Activated T-cell treated with anti-CD3 and anti-CD28 coated beads, Interleukin-2, amount 50 U/mL, for 24 hours (primary cell): ENCODE results near the gene C1orf159.
"Not testable (repeated sequence)": the region's sequence is repeated elsewhere in the genome, so short reads cannot be mapped to it uniquely, and the experiment has no call there.

Experiments used
- DNase-seq: peaks from one replicate; pipeline ENCODE4 v3.0.0-alpha.2; 2020
- H3K27ac Mint-ChIP-seq: 2 replicates; pipeline ENCODE4 v1.8.0; 2020; ENCODE audit warnings: mild to moderate bottlenecking, mixed read lengths
- H3K27me3 Mint-ChIP-seq: 2 replicates; pipeline ENCODE4 v1.8.0; 2020; ENCODE audit warnings: mixed read lengths
- H3K36me3 Mint-ChIP-seq: 2 replicates; pipeline ENCODE4 v1.8.0; 2020; ENCODE audit warnings: low read depth, mixed read lengths
- H3K4me1 Mint-ChIP-seq: 2 replicates; pipeline ENCODE4 v1.8.0; 2020; ENCODE audit warnings: low read depth, mixed read lengths
- H3K4me3 Mint-ChIP-seq: 2 replicates; pipeline ENCODE4 v1.8.0; 2020; ENCODE audit warnings: mild to moderate bottlenecking, moderate library complexity, mixed read lengths
- H3K9me3 Mint-ChIP-seq: 2 replicates; pipeline ENCODE4 v1.8.0; 2020; ENCODE audit warnings: mixed read lengths

The C1orf159 gene

DNA sequence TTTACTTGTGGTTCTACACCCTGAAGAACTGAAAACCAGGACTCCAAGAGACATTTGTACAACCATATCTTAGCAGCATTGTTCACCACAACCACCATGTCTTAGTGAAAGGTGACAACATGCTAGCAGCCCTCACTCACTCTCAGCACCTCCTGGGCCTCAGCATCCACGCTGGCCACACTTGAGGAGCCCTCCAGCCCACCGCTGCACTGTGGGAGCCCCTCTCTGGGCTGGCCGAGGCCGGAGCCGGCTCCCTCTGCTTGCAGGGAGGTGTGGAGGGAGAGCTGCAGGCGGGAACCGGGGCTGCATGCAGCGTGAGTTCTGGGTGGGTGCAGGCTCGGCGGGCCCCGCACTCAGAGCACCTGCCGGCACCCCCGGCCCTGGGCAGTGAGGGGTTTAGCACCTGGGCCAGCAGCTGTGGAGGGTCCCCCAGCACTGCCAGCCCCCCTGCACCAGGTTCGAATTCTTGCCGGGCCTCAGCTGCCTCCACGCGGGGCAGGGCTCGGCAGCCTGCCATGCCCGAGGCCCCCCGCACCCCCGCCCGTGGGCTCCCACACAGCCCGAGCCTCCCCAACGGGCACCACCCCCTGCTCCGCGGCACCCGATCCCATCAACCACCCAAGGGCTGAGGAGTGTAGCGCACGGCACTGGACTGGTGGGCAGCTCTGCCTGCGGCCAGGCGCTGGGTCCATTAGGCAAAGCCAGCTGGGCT, 9.2 kb downstream of the C1orf159 start:
- no peak for DNase-seq
- peaks cover 39% of the 10 kb centered on the region for H3K4me1 Mint-ChIP-seq
- peaks cover 44% of the 10 kb centered on the region for H3K36me3 Mint-ChIP-seq
- H3K27ac Mint-ChIP-seq, result no peak overlapping the region
- no peak overlapping the region for H3K4me3 Mint-ChIP-seq
- no peaks in the 10 kb centered on the region for H3K9me3 Mint-ChIP-seq
- no peaks in the 10 kb centered on the region for H3K27me3 Mint-ChIP-seq

DNA sequence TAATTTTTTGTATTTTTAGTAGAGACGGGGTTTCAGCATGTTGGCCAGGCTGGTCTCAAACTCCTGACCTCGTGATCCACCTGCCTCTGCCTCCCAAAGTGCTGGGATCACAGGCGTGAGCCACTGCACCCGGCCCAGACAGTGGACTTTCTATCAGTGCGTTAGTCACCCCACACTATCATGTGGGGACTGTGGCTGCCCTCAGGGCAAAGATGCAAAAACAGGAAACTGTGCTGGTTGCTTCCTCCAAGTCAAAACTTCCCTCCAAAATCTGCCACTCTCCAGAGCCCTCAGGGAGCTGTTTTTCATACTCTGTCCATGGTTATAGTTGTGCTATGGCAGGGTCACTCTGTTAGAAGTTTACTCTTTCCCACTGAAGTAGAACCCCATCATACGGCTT, 11.7 kb downstream of the C1orf159 start:
- not testable (repeated sequence) for H3K27me3 Mint-ChIP-seq, H3K4me3 Mint-ChIP-seq, DNase-seq
- Mint-ChIP-seq H3K9me3 (peaks cover 14% of the 10 kb centered on the region), H3K4me1 (peaks cover 59% of the 10 kb centered on the region), H3K27ac (peak overlapping the region; percentile 52), H3K36me3 (peaks cover 43% of the 10 kb centered on the region)

DNA sequence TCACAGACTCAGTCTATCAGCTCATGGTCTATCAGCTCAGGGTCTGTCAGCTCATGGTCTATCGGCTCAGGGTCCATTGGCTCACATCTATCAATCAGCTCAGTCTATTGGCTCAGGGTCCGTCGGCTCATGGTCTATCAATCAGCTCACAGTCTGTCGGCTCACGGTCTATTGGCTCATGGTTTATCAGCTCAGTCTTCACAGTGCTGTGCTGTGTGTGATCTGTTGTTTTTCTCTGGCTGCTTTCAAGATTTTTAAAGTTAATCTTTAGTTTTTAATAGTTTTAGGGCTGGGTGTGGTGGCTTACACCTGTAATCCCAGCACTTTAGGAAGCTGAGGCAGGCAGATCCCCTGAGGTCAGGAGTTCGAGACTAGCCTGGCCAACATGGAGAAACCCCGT, 14.4 kb downstream of the C1orf159 start:
- Mint-ChIP-seq H3K4me3 (no peak overlapping the region), H3K27me3 (no peaks in the 10 kb centered on the region), H3K36me3 (peaks cover 57% of the 10 kb centered on the region), H3K9me3 (peaks cover 21% of the 10 kb centered on the region), H3K27ac (no peak overlapping the region), H3K4me1 (peaks cover 67% of the 10 kb centered on the region)
- DNase-seq, result peak; percentile 16

DNA sequence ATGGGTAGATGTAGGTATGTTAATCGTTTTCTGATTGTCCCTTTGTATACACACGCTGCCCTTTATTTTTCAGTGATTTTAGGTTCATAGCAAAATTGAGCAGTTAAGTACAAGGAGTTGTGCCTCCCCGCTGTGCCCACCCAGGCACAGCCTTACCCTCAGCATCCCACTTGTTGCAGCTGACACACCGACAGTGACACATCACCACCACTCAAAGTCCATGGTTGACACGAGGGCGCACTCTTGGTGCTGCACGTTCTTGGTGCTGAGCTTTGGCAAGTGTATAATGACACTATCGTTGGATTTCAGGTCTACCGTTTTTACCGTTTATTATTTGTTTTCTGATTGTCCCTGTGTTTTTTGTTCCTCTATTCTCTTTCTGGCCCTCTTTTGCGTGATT, 15.6 kb downstream of the C1orf159 start:
- DNase-seq, result peak; percentile 19
- Mint-ChIP-seq H3K36me3 (peaks cover 51% of the 10 kb centered on the region), H3K4me3 (peak overlapping the region; percentile 16), H3K27me3 (no peaks in the 10 kb centered on the region), H3K27ac (peak overlapping the region; percentile 70), H3K4me1 (peaks cover 64% of the 10 kb centered on the region), H3K9me3 (peaks cover 21% of the 10 kb centered on the region)

DNA sequence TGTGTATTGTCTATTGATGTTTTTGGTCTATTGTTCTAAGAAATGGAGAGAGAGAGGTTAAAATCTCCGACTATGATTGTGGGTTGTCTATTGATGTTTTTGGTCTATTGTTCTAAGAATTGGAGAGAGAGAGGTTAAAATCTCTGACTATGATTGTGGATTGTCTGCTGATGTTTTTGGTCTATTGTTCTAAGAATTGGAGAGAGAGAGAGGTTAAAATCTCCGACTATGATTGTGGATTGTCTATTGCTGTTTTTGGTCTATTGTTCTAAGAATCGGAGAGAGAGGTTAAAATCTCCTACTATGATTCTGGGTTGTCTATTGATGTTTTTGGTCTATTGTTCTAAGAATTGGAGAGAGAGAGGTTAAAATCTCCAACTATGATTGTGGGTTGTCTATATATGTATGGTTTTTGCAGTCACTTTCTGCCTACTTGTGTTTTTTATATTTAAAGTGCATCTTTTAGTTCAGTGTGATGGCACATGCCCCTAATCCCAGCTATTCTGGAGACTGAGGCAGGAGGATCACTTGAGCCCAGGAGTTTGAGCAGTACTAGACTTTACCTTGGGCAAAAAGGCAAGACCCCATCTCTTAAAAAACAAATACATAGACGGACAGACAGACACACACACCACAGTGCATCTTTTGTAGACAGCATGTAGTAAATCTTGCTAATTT, 16.2 kb downstream of the C1orf159 start:
- H3K27me3 Mint-ChIP-seq, result no peaks in the 10 kb centered on the region
- peak overlapping the region; percentile 51 for H3K4me3 Mint-ChIP-seq
- peak; percentile 26 for DNase-seq
- H3K4me1 Mint-ChIP-seq, result peaks cover 60% of the 10 kb centered on the region
- peak overlapping the region; percentile 94 for H3K27ac Mint-ChIP-seq
- peaks cover 21% of the 10 kb centered on the region for H3K9me3 Mint-ChIP-seq
- peaks cover 53% of the 10 kb centered on the region for H3K36me3 Mint-ChIP-seq

DNA sequence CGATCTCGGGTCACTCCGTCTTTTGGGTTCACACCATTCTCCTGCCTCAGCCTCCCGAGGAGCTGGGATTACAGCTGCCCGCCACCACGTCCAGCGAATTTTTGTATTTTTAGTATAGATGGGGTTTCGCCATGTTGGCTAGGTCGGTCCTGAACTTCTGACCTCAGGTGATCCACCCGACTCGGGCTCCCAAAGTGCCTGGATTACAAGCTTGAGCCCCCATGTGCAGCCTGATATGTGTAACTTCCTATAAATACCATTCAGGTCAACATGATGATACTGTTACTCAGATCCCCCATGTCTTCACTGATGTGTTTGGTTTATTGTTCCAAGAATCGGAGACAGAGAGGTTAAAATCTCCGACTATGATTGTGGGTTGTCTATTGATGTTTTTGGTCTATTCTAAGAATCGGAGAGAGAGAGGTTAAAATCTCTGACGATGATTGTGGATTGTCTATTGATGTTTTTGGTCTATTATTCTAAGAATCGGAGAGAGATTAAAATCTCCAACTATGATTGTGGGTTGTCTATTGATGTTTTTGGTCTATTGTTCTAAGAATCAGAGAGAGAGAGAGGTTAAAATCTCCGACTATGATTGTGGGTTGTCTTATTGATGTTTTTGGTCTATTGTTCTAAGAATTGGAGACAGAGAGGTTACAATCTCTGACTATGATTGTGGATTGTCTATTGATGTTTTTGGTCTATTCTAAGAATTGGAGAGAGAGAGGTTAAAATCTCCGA, 17.0 kb downstream of the C1orf159 start:
- H3K4me1 Mint-ChIP-seq, result peaks cover 52% of the 10 kb centered on the region
- H3K27me3 Mint-ChIP-seq, result no peaks in the 10 kb centered on the region
- peak overlapping the region; percentile 94 for H3K27ac Mint-ChIP-seq
- peak; percentile 39 for DNase-seq
- peaks cover 49% of the 10 kb centered on the region for H3K36me3 Mint-ChIP-seq
- peak overlapping the region; percentile 51 for H3K4me3 Mint-ChIP-seq
- H3K9me3 Mint-ChIP-seq, result peaks cover 21% of the 10 kb centered on the region

DNA sequence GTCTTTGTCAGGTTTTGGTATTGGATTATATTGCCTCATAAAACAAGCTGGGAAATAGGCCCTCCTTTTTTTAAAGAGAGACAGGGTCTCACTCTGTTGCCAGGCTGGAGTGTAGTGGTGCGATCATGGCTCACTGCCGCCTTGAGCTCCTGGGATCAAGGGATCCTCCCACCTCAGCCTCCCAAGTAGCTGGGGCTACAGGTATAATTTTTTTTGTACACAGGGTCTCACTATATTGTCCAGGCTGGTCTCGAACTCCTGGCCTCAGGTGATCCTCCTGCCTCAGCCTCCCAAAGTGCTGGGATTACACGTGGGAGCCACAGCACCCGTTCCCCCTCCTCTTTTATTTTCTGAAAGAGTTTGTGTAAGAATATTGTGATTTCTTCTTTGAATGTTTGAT, 19.8 kb downstream of the C1orf159 start:
- H3K27ac Mint-ChIP-seq, result not testable (repeated sequence)

DNA sequence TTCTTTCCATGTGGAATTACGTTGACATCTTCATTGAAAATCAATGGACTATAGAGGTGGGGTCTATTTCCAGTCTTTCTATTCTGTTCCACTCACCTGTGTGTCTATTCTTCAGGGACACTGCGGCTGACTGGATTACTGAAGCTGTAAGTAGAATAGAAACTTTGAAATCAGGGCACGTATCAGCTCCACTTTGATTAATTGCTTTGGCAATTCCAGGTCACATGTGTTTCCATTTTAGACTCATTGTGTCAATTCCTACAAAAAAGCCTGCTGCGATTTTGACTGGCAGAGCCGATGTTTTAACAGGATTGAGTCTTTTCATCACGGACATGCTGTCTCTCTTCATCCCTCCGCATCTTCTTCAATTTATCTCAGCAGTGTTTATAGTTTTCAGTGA, 20.9 kb downstream of the C1orf159 start:
- Mint-ChIP-seq H3K4me3 (no peak overlapping the region), H3K27ac (no peak overlapping the region), H3K9me3 (peaks cover 13% of the 10 kb centered on the region), H3K4me1 (peaks cover 32% of the 10 kb centered on the region), H3K36me3 (peaks cover 28% of the 10 kb centered on the region), H3K27me3 (no peaks in the 10 kb centered on the region)
- DNase-seq, result no peak

More for the DNA sequence above, 19.8 kb downstream of the C1orf159 start:
- peaks cover 34% of the 10 kb centered on the region for H3K36me3 Mint-ChIP-seq
- not testable (repeated sequence) for H3K27me3 Mint-ChIP-seq, H3K4me3 Mint-ChIP-seq
- peak; percentile 11 for DNase-seq
- peaks cover 21% of the 10 kb centered on the region for H3K9me3 Mint-ChIP-seq
- H3K4me1 Mint-ChIP-seq, result peaks cover 40% of the 10 kb centered on the region

DNA sequence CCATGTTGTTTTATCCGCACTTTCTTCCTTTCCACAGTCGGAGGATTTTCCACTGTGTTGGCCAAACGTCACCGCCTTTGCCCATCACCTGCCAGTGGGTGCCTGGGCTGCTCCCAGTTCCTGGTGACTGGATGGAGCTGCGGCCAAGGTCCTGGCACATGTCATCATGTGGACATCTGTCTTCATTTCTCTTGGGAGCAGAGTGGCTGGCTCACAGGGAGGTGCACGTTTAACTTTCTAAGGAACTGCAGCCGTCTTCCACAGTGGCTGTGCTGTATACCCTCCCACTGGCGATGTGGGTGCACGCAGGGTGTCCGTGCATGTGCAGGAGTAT, 22.3 kb downstream of the C1orf159 start:
- DNase-seq, result peak; percentile 26
- Mint-ChIP-seq H3K27ac (no peak overlapping the region), H3K36me3 (peaks cover 21% of the 10 kb centered on the region), H3K9me3 (peaks cover under 1% of the 10 kb centered on the region), H3K27me3 (no peaks in the 10 kb centered on the region), H3K4me1 (peaks cover 18% of the 10 kb centered on the region), H3K4me3 (no peak overlapping the region)

DNA sequence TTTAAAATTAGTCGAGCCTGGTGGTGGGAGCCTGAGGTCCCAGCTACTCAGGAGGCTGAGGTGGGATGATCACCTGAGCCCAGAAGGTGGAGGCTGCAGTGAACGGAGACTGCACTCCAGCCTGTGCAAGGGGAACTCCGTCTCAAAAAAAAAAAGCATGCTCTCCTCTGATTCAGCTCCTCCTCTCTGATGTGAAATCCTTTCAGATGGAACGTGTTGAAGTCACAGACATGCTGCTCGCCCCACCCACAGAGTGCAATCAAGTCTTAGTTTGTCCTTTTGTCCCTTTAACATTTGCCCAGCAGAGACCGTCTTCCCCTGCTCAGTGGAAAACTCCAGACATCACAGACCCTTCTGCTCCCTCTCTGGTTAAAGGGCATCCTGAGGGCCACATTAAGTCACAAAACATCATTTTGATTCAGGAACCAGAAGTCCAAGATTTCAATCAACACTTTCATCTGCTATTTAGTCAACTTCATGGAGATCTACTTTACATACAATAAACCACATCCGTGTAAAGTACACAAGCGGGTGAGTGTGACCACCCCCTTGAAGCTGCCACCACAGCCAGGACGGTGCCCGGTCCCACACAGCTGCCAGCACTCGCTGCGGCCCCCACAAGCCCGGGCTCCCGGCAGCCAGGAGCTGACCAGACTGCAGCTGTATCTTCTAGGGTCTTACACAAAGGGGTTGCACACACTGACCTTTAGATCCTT, 22.8 kb downstream of the C1orf159 start:
- Mint-ChIP-seq H3K36me3 (peaks cover 20% of the 10 kb centered on the region), H3K4me1 (peaks cover 12% of the 10 kb centered on the region), H3K27me3 (no peaks in the 10 kb centered on the region), H3K27ac (no peak overlapping the region), H3K9me3 (no peaks in the 10 kb centered on the region), H3K4me3 (no peak overlapping the region)
- DNase-seq, result peak; percentile 28

DNA sequence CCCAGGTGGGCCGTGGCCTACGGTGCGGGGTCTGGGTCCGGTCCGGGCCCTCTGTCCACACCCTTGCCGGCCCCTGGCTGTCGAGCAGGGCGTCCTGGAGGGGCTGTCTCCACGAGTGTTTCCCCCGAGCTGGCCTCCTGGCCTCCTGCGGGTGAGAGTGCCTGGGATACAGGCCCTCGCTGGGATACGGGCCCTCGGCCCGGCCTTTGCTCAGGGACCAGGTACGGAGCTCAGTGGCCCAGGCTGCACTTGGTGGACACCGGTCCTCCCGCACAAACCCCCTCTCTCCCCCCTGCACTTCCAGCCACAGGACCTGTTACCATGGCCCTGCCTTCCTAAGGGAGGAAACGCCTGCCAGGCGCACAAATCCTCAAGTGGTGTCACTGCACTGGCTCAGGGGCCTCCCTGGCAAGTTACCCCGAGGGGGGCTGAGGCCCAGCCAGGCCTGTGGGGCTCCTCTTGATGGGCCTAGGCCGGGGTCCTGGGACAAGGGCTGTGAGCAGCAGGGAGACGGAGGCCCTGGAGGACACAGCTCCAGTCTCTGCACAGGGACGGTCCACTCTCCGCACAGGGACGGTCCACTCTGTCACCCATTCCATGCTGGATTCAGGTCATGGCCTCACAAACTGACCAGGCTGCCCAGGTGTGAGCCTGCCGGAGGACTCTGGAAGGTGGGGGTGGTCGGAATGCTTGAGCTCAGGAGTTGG, 23.6 kb downstream of the C1orf159 start:
- Mint-ChIP-seq H3K9me3 (no peaks in the 10 kb centered on the region), H3K27me3 (no peaks in the 10 kb centered on the region), H3K36me3 (peaks cover 15% of the 10 kb centered on the region), H3K4me3 (no peak overlapping the region), H3K27ac (no peak overlapping the region), H3K4me1 (peaks cover 7% of the 10 kb centered on the region)
- DNase-seq, result peak; percentile 31

DNA sequence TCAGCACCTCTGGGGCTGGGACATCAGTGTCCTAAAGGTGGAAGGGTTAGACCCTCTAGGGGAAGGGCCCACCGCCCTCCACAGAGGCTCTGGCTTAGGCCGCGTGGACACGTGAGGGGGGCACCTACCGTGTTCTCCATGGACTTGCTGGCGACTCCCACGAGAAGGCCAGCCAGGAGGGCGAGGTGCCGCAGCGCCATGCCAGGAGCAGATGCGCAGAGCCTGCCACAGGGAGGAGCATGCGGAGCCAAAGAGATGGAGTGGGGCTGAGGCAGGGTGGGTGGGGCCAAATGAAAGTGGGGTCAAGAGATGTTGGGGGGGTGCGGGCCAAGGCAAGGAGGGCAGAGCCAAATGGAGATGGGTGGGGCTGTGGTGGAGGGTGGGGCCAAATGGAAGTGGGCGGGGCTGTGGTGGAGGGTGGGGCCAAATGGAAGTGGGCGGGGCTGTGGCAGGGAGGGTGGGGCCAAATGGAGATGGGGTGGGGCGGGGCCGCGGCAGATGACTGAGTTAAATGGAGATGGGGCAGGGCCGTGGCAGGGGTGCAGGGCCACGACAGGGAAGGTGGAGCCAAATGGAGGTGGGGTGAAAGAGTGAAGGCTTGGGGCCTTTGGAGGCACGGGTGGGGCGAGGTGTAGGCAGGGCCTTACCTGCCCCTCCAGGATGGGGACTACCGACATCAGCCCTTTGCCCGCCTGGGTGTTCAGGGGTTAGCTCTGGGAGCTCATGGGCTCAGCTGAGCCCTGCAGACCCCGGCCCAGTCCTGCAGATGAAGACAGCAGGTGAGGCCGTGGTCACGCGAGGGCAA, 24.3 kb downstream of the C1orf159 start:
- H3K9me3 Mint-ChIP-seq, result no peaks in the 10 kb centered on the region
- H3K36me3 Mint-ChIP-seq, result peaks cover 21% of the 10 kb centered on the region
- DNase-seq, result peak; percentile 43
- H3K27me3 Mint-ChIP-seq, result no peaks in the 10 kb centered on the region
- H3K4me3 Mint-ChIP-seq, result no peak overlapping the region
- peaks cover 7% of the 10 kb centered on the region for H3K4me1 Mint-ChIP-seq
- no peak overlapping the region for H3K27ac Mint-ChIP-seq
